Left lung (tissue), 10 donors: ENCODE data around the gene ZMYND8. TPM values are rescaled to one million over a fixed set of nuclear protein-coding genes. Genes with fewer than 3 reads are reported as not detected.
"Not testable (repeated sequence)": the region's sequence is repeated elsewhere in the genome, so short reads cannot be mapped to it uniquely, and the experiment has no call there.

ENCODE experiments used
- ATAC-seq: fragments of 200-7000 bp; cut with Tn5 transposase; one replicate; pipeline ENCODE4 v1.9.1; 2020; ENCODE audit warnings: moderate library complexity
- DNase-seq, 4 donors: peaks; one replicate each; pipeline ENCODE4 v3.0.0-alpha.2; 2013 to 2020
- H3K27ac ChIP-seq, 2 donors: fragments of 200-600 bp; sonication (generic) in 1 of 2; one replicate each; pipeline versions ENCODE4 v1.5.0 to v1.8.0; 2020 to 2021
- H3K27me3 ChIP-seq, 2 donors: fragments of 200-600 bp; sonication (generic) in 1 of 2; one replicate each; pipeline versions ENCODE4 v1.5.0 to v1.8.0; 2020 to 2021
- H3K36me3 ChIP-seq, 2 donors: fragments of 200-600 bp; sonication (generic) in 1 of 2; one replicate each; pipeline versions ENCODE4 v1.5.0 to v1.8.0; 2020 to 2021
- H3K4me1 ChIP-seq, 2 donors: fragments of 200-600 bp; one replicate each; pipeline ENCODE4 v1.8.0; 2021
- H3K4me3 ChIP-seq, 2 donors: fragments of 200-600 bp; sonication (generic) in 1 of 2; one replicate each; pipeline versions ENCODE4 v1.5.0 to v1.8.0; 2020 to 2021; ENCODE audit warnings: mild to moderate bottlenecking in 1 of 2
- H3K9me3 ChIP-seq, 2 donors: fragments of 200-600 bp; sonication (generic) in 1 of 2; one replicate each; pipeline versions ENCODE4 v1.5.0 to v1.8.0; 2020 to 2021
- CTCF ChIP-seq, 2 donors: fragments of 200-600 bp; sonication (generic) in 1 of 2; IDR thresholded peaks; one replicate each; pipeline versions ENCODE4 v1.5.0 to v1.8.0; 2021; ENCODE audit warnings: antibody characterized with exemption in 2 of 2
- intact Hi-C, 2 donors: fragments of 100-400 bp; cut with DNase I; formaldehyde crosslinking; loops; one replicate each; pipeline versions ENCODE4 v1.11.2 to v1.14.2; 2022
- polyA plus RNA-seq, 6 donors: library from polyadenylated mRNA; unstranded; fragments of 120-200 nt; gene quantifications; one replicate each; pipeline ENCODE4 v1.2.1, GENCODE V29; 2013; ENCODE audit not compliant: insufficient read length in 6 of 6
- total RNA-seq, 2 donors: library from RNA; stranded (reverse); fragmentation: NEBNext Ultra II Directional; extraction: Animal tissue kit (Norgen Biotek cat#: 25700); gene quantifications; one replicate each; pipeline ENCODE4 v1.2.1, GENCODE V29; 2021
- donor health status: DM: no; HTN: yes; CAD: no.
- donor health status: DM: no; HTN: no; CAD: no.

ZMYND8 gene
- total and polyA plus RNA-seq, 8 donors, result 38.9 to 50.8 (median 42.4) TPM

- ATAC-seq, result no peak
- H3K27me3 ChIP-seq, result no peaks in the 10 kb centered on the region
- H3K9me3 ChIP-seq, result no peaks in the 10 kb centered on the region
- H3K36me3 ChIP-seq, result peaks cover 0 to 95% of the 10 kb centered on the region in 2 donors
- H3K4me3 ChIP-seq, result no peak overlapping the region
- intact Hi-C loops, result no loop called here
- TF ChIP-seq CTCF (IDR thresholded peaks at IDR 0.05), result no peak
- DNase-seq, result no peak
- no peak overlapping the region for H3K27ac ChIP-seq
- H3K4me1 ChIP-seq, result peaks cover 0 to 9% of the 10 kb centered on the region in 2 donors
Observed at GRCh38 chr20:47293631-47294030, 62.9 kb downstream of the ZMYND8 start.

DNA sequence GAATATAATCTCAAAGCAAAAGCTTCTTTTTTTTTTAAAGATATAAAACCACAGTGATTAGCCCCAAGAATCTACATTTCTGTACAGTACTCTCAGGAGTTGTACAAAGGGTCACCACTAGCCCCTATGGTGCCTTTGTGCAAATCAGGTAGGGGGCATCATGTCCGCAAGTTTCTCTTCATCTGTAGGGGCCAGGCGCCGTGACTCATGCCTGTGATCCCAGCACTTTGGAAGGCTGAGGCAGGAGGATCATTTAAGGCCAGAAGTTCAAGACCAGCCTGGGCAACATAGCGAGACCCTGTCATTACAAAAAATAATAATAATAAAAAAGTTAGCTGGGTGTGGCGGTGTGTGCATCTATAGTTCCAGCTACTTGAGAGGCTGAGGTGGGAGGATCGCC is 63.9 kb downstream of the ZMYND8 start:
- no peak overlapping the region for H3K4me3 ChIP-seq
- H3K27ac ChIP-seq, result no peak overlapping the region
- intact Hi-C loops, result no loop called here
- DNase-seq (no peak), ATAC-seq (no peak)
- no peaks in the 10 kb centered on the region for H3K27me3 ChIP-seq
- TF ChIP-seq CTCF (IDR thresholded peaks at IDR 0.05), result no peak
- peaks cover 0 to 9% of the 10 kb centered on the region in 2 donors for H3K4me1 ChIP-seq
- peaks cover 0 to 95% of the 10 kb centered on the region in 2 donors for H3K36me3 ChIP-seq
- no peaks in the 10 kb centered on the region for H3K9me3 ChIP-seq

GRCh38 chr20:47290666-47291430 is 65.7 kb downstream of the ZMYND8 start:
- Histone ChIP-seq H3K4me1 (peaks cover 0 to 5% of the 10 kb centered on the region in 2 donors), H3K27me3 (no peaks in the 10 kb centered on the region), H3K36me3 (peaks cover 0 to 95% of the 10 kb centered on the region in 2 donors), H3K27ac (no peak overlapping the region), H3K9me3 (no peaks in the 10 kb centered on the region), H3K4me3 (no peak overlapping the region)
- ATAC-seq (no peak), DNase-seq (no peak)
- intact Hi-C loops, result no loop called here
- TF ChIP-seq CTCF (IDR thresholded peaks at IDR 0.05), result no peak

DNA sequence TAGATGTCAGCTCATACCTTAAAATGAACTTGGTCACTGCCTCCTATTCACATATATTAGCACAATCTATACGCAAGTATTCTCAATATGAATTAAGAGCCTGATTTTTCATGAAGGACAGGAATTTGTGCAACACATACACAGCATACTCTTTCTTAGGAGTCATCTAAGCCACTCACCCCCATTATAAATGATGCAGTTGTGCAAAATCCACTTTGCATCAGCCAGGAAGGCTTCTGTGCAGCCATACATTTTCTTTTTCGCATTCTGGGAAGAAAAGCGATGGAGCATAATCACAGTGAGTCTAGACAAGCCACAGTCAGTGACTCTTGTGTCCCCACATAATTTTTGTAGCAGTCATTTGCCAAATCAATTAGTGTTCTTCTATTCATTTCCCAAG is 66.5 kb downstream of the ZMYND8 start:
- no peak for TF ChIP-seq CTCF (IDR thresholded peaks at IDR 0.05)
- DNase-seq (no peak), ATAC-seq (no peak)
- intact Hi-C loops, result no loop called here
- Histone ChIP-seq H3K27ac (no peak overlapping the region), H3K36me3 (peaks cover 0 to 95% of the 10 kb centered on the region in 2 donors), H3K9me3 (no peaks in the 10 kb centered on the region), H3K27me3 (no peaks in the 10 kb centered on the region), H3K4me3 (no peak overlapping the region), H3K4me1 (no peaks in the 10 kb centered on the region)

GRCh38 chr20:47289096-47289495 is 67.4 kb downstream of the ZMYND8 start:
- TF ChIP-seq CTCF (IDR thresholded peaks at IDR 0.05), result no peak
- intact Hi-C loops, result no loop called here

GRCh38 chr20:47288530-47288929 is 68.0 kb downstream of the ZMYND8 start:
- H3K36me3 ChIP-seq, result peaks cover 0 to 95% of the 10 kb centered on the region in 2 donors
- H3K27ac ChIP-seq, intact Hi-C loops, ATAC-seq, H3K9me3 ChIP-seq, DNase-seq, H3K27me3 ChIP-seq, H3K4me3 ChIP-seq, H3K4me1 ChIP-seq: not testable (repeated sequence)

More at GRCh38 chr20:47289096-47289495, 67.4 kb downstream of the ZMYND8 start:
- Histone ChIP-seq H3K4me3 (no peak overlapping the region), H3K4me1 (no peaks in the 10 kb centered on the region), H3K27ac (no peak overlapping the region), H3K36me3 (peaks cover 0 to 95% of the 10 kb centered on the region in 2 donors), H3K9me3 (no peaks in the 10 kb centered on the region), H3K27me3 (no peaks in the 10 kb centered on the region)
- ATAC-seq (no peak), DNase-seq (no peak)
